Measurements from ENCODE around the gene THAP5. TPM values are rescaled to one million over a fixed set of nuclear protein-coding genes. Genes with fewer than 3 reads are reported as not detected.

THAP5 gene
- total RNA-seq, 1 donor from 2014 or later: 26.6 TPM

DNA sequence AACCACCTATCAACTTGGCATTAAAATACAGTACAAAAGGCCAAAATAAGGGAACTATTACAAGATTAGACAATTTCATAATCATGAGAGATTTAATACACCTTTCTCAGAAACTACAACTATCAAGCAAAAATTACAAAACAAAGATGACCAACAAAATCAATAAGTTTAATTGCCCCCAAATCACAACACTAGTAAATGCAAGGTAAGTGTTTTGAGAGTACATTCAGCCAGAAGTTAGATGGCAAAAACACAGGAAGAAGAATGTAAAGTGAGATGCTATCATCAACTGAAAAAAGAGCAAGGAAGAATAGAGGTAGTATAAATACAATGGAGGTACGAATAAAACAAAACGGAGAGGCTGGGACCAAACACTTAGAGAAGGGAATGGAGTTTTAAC is 46.7 kb downstream of the THAP5 start:
- H3K9me3 ChIP-seq: no peaks in the 10 kb centered on the region
- H3K36me3 ChIP-seq: peaks cover 13% of the 10 kb centered on the region
- no peak overlapping the region for H3K27ac ChIP-seq
- DNase-seq (no peak), ATAC-seq (no peak)
- H3K4me3 ChIP-seq: no peak overlapping the region
- TF ChIP-seq CTCF (IDR thresholded peaks at IDR 0.05): no peak
- H3K27me3 ChIP-seq (ENCODE audit: low read depth): no peaks in the 10 kb centered on the region
- intact Hi-C loops (cut with DNase I): no loop called here
- peaks cover 30% of the 10 kb centered on the region for H3K4me1 ChIP-seq

DNA sequence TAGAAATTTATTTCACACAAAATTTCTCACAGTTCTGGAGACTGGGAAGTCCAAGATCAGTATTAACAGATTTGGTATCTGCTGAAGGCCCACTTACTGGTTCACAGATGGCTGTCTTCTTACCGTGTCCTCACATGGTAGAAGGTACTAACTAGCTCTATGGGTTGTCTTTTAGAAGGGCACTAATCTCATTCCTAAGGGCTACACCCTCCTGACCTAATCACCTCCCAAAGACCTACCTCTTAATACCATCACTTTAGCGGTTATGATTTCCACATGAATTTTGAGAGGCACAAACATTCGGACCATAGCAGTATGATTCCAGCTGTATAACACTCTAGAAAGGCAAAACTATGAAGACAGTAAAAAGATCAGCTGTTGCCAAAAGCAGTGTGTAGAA is 51.6 kb downstream of the THAP5 start:
- H3K27me3 ChIP-seq (ENCODE audit: low read depth): no peaks in the 10 kb centered on the region
- no peak for ATAC-seq
- peaks cover 7% of the 10 kb centered on the region for H3K4me1 ChIP-seq
- no peak overlapping the region for H3K4me3 ChIP-seq
- peaks cover 43% of the 10 kb centered on the region for H3K36me3 ChIP-seq
- DNase-seq: no peak
- no peak overlapping the region for H3K27ac ChIP-seq
- H3K9me3 ChIP-seq: no peaks in the 10 kb centered on the region
- intact Hi-C loops (cut with DNase I): no loop called here
- TF ChIP-seq CTCF (IDR thresholded peaks at IDR 0.05): no peak

- no peak for TF ChIP-seq CTCF (IDR thresholded peaks at IDR 0.05)
- H3K36me3 ChIP-seq: peaks cover 64% of the 10 kb centered on the region
- no peak for DNase-seq
- H3K27ac ChIP-seq: no peak overlapping the region
- H3K4me3 ChIP-seq: no peak overlapping the region
- no peaks in the 10 kb centered on the region for H3K9me3 ChIP-seq
- no peaks in the 10 kb centered on the region for H3K4me1 ChIP-seq
- no peaks in the 10 kb centered on the region for H3K27me3 ChIP-seq (ENCODE audit: low read depth)
- ATAC-seq: no peak
- intact Hi-C loops (cut with DNase I): no loop called here
These were observed 53.9 kb downstream of the THAP5 start for GRCh38 chr7:108515630-108516029.

DNA sequence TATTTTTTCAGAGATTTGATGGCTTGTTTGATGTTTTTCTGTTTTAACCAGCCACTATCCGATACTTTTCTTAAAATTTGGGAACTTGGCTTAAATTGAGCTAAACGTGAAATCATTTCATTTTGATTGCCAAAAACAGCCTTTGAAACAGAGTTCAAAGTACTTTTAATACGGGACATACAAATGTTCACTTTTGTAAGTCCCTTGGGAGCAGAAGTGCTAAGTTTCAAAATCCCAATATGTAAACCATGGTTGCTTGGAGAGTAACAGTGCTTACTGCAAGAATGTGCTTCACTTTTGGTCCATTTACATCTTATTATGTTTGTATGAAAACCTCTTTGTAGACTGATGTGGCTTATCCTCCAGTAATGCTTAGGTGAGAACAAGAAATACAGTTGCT is 54.5 kb downstream of the THAP5 start:
- TF ChIP-seq CTCF (IDR thresholded peaks at IDR 0.05): no peak
- intact Hi-C loops (cut with DNase I): no loop called here
- Histone ChIP-seq H3K4me1 (no peaks in the 10 kb centered on the region), H3K36me3 (peaks cover 67% of the 10 kb centered on the region), H3K27me3 (ENCODE audit: low read depth) (no peaks in the 10 kb centered on the region), H3K9me3 (no peaks in the 10 kb centered on the region), H3K27ac (no peak overlapping the region), H3K4me3 (no peak overlapping the region)
- DNase-seq (no peak), ATAC-seq (no peak)

Other genes starting within 250 kb of the THAP5 start
- 2.6 TPM for gene NRCAM, start 113.3 kb downstream of the THAP5 start, total RNA-seq
- 27.8 TPM for gene PNPLA8, start 43.6 kb downstream of the THAP5 start, total RNA-seq
- 23.6 TPM for gene DNAJB9, start 168 bp upstream of the THAP5 start, total RNA-seq